Renal pelvis (tissue), 4 donors: ENCODE measurements around the gene LAPTM4A. TPM values are rescaled to one million over a fixed set of nuclear protein-coding genes. Genes with fewer than 3 reads are reported as not detected.
"Not testable (repeated sequence)": the region's sequence is repeated elsewhere in the genome, so short reads cannot be mapped to it uniquely, and the experiment has no call there.

Source experiments
- DNase-seq: peaks from one replicate; pipeline ENCODE4 v3.0.0-alpha.2; 2013
- polyA plus RNA-seq, 3 donors: library from polyadenylated mRNA; unstranded; fragments of 120-200 nt; gene quantifications; one replicate each; pipeline ENCODE4 v1.2.1, GENCODE V29; 2013; ENCODE audit not compliant: insufficient read length in 3 of 3

LAPTM4A gene
- polyA plus RNA-seq, 3 donors = 399 to 441 (median 432) TPM

DNA sequence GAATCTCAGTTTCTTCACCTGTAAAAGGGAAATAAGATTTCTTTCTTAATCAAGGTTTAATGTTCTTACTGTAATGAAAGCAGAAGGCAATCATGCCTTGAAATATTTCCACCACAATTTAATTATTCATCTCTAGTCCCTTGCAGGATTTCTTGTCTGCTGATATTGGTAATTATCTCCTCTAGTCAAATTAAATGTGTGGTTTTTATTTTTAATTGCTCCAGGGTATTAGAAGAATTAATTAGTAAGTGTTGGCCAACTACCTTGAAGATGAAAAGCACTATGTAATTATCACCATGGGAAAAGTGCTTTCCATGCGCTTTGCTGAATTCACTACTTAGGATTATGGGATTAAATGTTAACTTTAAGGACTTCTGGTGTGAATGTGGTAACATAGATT is 8.7 kb upstream of the LAPTM4A start:
- no peak for DNase-seq

DNA sequence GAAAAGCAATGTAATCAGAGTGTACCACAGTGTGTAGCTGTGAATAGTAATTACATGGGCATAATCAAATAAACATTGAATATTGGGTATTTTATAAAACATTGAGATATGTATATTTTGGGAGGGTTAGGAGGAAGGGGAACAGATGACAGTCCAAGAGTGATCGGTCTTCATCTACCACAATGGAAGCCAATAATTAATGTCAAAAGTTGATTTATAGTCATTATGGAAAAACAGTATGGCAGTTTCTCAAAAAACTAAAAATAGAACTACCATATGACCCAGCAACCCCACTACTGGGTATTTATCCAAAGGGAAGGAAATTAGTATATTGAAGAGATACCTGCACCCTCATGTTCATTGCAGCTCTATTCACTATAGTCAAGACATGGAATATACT is 5.8 kb upstream of the LAPTM4A start:
- no peak for DNase-seq

DNA sequence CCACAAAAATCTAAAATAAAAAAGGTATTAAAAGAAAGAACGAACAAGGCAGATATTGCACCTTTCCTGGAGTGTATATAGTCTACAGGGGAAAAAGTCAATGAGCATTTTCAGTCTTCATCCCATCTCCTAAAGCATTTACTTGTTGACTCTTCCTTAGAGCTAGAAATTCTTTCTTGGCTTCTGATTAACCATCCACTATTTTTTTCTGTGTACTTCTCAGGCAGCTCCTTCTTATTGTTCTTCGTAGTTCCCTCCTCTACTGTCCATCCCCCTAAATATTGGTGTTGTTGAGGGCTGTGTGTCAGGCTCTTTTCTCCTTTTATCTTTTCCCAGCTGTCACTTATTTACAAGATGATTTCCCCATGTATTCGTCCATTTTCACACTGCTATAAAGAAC is 3.5 kb upstream of the LAPTM4A start:
- no peak for DNase-seq

DNA sequence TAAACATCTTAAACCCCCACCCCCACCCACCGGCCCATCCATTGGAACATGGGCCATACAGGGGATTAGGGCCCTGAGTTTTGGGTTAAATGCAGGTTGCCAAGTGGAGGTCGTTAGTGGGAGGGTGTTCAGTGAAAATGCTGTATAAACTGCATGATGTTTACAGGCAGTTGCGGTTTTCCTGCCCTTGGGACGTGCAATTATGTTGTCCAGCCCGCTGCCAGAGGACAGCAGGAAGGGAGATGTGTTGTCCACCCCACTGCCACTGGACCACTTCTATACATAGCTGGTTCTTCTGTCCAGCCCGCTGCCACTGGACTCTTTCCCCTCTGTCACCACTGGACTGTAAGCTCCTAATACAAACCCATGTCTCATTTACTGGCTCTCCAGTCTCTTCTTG is 2.7 kb upstream of the LAPTM4A start:
- DNase-seq = no peak

DNA sequence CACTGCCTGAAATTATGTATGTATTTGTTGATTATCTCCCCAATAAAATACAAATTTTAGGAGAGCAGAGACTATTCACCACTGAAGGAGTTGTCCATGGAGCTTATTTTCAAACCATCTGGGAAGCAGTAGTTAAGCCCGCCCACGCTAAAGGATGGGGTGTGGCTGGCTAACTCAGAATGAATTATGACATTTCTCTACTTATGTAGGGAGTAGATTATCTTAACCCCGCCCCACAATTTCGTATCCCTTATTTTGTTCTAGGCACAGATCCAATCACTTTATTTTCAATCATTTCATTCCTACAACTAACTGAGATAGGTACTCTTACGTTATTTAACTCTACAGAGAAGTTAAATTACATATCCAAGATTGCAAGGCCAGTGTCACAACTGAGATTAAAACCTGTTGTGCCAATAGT is 1.4 kb upstream of the LAPTM4A start:
- peak; percentile 76 for DNase-seq

DNA sequence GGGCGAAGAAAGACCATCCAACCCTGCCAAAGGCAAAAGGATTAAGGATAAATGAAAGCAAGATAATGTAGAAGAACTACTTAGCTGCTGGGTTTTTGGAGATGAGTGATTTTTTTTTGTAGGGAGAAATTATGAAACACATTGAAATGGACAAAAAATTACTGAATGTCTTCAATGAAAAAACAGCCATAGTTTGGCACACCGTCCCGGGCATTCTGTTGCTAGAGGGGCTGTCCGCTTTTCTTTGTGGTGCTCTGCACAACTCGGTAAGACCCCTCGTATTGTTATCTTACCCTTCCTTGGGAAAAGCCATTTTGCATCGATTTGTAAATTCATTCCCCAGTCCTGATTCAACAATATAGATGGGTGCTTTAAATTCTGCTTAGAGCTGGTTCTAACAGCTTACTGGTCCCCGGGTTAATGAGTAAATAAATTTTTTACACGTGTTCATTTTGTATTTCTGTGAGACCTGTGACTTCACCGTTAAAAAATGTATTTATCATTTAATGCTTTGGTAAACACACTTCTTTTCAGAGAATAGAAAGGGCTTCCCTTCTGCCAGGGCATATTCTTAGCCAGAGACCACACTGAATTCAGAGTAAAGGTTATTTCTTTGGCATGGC is 912 bp upstream of the LAPTM4A start:
- peak; percentile 54 for DNase-seq

DNA sequence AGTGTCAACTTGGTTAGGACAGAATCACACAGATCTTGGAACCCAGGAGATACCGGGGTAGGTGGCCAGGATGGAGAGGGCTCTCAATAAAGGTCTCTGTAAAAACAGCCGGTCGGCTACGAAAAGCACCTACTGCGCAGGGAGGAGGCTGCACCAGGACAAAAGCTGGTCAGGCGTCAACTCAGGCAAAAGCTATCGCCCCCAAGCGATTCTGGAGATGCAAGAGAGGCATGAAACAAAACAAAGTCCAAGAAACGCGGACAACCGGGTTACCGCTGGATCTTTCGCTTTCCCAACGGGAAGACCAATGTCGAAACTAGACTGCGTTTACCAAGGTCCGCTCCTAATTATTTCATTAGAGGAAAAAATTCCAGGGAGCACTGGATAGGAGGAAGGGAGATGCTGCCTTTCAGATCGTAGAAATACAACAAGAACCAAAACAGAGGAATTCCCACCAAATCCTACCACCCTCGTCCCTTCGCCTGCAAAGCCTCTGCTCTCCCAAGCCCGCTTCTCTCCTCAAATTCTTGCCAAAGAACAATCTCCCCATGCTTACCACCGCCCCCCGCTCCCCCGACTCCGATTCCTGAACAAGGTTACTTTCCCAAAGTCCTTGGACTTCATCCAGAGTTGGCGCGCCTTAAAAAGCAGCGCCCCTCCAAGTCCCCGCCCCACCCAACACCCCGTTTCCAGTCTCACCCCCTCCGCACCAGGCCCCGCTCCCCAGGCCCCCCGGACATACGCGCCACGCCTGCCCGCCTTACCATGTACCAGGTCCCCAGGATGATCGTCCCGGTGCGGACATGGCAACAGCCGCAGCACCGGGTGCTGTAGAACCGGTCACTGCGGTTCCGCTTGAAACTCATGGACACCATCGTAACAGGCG is 539 bp downstream of the LAPTM4A start:
- peak; percentile 62 for DNase-seq

DNA sequence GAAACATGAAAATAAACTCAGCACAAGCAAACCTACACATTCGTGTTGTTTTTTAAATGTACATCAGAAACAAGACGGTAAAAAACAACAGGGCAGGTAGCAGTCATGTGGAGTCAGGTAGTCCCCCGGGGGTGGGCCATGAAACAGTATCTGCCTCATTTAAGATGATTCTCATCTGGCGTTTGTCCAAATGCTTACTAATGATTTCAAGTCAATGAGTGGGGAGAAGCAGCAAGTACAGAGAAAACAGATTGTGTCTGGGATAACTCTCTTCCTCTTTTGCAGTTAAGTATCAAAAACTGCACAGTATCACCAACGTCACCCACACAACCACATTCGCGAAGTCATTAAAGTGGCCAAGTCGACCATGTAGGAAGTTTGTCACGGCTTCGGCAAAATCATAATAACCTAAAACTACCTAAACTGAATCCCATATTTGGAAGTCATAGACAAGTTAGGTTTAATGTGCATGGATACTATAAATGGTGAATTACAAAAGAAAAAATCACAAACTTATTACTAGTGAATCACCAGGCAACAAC is 1.3 kb downstream of the LAPTM4A start:
- DNase-seq = peak; percentile 72

DNA sequence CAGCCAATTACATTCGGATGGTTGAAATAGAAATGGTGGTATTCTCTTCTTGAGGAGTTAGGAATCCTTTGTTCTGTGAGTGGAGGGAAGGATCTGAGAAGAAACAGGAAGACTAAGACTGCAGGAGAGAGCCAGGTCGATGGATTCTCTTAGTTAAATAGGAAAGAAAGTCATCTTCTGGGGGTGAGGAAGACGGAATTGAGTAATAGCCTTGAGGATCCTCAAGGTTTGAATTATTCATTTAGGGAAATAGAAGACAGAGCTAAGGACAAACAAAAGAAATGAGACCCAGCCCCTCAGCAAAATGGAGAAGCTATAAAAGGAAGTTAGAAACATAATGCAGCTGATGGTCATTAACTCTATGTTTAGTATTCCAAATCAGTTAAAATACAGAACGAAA is 1.8 kb downstream of the LAPTM4A start:
- DNase-seq = no peak

DNA sequence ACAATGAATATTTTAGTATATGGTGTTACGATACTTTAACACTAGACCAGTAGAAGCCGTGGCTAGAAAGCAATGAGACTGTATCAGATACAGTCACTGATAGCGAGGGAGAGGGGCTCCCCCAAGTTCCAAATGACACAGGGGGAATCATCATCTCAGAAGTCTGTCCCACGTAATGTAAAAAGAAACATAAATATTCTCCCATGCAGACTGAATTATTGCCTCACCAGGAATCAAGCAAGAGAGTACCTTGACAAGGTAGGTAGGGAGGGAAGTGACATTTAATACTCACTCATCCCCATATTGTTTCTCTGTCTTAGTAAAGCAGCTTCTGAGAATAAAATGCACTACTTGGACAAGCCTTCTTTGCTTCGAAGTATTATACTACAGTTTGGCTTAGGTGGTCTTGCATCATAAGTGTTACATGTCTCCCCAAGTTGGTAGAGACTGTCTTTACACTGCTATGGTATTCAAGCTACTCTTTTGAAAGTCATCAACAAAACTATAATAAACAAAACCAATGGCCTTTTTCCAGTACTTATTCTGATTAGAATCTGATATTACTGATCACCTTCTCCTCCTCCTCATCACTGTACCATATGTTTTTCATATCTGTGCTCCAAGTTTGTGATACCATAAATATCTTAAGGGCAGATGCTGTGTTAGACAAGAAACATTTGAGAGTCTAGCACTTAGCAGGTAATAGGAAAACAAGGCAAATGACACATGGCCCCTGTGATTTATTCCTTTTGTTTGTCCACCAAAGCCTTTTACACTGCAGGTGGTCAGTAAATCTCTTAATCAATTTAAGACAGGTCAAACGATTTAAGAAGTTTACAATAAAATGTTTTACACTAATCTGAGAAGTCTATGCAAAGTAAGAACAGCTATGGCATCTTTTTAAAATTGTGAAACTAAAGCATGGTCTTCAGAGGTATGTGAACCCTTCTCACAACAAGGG is 2.7 kb downstream of the LAPTM4A start:
- DNase-seq = no peak

DNA sequence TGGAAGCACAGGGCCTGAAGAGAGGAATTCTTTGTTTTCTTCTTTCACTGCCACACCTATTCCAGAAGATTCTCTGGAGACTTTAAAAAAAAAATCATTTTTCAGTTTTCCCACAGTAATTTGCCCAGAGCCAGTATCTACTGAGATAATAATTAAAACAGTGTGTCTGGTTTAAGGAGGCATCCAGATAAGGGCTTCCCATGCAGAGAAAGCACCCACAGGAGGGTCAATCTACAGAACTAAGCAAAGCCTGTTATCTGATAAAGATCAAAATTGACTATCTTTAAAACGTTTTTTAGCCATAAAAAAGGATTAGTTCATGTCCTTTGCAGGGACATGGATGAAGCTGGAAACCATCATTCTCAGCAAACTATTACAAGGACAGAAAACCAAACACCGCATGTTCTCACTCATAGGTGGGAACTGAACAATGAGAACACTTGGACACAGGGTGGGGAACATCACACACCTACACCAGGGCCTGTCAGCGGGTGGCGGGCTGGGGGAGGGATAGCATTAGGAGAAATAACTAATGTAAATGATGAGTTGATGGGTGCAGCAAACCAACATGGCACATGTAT is 5.6 kb downstream of the LAPTM4A start:
- not testable (repeated sequence) for DNase-seq

DNA sequence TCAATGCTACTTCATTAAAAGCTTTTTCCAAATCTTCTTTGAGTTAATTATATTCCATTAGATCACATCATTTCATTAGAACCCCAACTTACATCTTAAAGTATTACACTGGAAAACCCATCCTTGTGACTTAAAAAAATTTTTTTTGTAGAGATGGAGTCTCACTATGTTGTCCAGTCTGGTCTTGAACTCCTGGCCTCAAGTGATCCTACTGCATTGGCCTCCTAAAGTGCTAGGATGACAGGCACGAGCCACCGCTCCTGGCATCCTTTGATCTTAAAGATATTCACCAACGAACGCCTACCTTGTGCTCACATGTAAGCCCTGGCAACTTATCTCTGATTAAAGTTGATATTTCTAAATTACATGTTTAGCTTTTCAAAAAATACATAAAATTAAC is 6.7 kb downstream of the LAPTM4A start:
- DNase-seq = no peak

DNA sequence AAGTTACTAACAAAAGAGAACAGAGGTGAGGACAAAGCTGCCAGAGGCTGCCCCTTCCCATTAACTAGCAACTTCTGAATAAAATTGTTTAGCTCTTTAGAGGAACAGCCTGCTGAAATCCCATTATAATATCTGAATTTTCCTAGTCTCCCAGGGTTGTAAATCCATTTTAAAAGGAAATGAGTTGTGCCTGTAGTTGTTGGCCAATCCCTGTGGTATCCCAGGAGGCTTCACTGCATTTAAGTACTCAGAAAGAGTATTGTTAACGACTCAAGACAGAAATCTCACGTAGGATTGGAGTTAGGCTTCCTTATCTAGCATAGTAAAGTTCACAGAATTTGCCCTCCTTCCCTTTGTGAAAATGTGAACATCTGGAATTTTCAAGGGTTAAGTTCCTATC is 8.9 kb downstream of the LAPTM4A start:
- DNase-seq = no peak

DNA sequence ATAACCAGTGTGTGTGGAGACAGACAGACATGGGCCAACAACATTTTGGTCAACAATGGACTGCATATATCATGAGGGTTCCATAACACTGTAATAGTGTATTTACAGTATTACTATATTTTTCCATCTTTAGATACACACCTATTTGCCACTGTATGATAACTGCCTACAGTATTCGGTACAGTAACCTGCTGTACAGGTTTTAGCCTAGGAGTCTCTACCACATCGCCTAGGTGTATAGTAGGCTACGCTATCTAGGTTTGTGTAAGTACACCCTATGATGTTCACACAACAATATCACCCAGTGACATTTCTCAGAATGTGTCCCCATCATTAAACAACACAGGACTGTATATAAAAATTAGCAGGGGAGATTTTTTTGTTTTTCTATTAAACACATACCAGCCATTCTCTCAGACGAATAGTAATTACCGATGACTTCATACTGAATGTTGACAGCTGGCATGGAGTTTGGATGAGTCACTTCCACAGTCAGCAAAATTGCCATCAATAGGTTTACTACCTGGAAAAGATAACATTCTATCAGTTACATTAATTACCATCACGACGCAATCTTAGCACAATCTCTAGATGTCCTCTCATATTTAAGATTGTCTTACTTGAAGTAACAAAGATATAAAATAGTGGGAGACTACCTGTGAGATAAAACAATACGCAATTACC is 10.8 kb downstream of the LAPTM4A start:
- no peak for DNase-seq

DNA sequence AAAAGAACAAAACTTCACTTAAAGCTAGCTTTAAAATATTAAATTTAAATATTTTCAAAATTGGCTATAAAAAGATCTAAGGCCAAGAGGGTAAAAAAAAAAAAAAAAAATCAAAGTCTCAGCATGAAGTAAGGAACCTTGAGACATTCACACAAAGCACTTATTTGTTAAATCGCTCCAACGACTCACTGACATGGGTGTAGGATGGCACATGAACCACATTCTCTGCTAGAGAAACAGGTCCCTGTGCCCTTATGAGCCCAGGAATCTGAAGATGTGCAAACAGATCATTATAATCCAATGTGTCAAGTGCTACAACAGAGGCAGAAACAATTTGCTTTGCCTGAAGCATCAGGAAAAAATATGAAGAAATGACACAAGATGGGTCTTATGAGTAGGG is 13.8 kb downstream of the LAPTM4A start:
- DNase-seq = no peak

DNA sequence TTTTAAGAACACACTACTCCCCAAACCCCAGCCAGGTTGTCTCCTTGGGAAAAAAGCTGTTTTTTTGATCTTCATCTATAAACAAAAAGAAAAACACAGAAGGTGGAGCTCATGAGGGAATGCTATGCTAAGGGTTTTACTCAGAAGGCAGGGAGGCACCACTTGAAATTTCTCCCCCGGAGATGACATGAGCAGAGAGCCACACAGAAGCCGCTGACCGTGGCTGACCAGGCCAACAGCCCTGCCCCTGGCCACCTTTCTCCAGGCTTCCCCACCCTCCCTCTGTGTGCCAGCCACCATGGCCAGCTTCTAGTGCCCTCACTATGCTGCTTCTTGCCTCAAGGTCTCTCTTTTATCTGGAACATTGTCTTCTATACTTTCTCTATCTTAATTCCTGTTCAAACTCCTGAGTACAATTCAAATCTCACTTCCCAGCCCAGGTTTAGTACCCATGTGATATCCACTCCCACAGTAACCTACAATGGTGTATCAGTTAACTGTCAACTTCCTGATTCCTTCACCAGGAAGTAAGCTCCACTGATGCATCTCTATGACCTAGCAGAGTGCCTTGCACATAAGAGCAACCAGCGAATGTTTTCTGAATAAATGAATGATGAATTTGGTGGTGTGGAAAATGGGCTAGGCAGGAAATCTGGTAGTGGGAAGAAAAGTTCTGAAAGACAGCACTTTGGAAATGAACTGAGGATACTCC is 15.3 kb downstream of the LAPTM4A start:
- no peak for DNase-seq

DNA sequence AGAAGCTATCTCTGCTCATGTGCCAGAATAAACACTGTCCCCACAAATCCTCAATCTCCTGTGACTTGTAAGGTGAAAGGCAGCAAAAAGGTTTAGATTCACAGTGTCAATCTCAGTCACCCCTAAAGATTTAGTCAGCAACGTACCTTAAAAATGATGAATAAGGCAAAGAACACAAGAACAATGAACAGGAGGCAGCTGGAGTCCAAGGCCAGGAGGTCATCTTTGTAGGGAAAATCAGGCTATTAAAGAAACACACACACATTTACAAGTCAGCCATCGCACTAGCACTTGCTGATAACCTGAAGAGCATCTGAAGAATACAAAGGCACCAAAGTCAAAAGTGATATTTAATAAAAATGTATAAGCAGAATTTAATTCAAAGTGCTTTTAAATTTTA is 16.6 kb downstream of the LAPTM4A start:
- no peak for DNase-seq

DNA sequence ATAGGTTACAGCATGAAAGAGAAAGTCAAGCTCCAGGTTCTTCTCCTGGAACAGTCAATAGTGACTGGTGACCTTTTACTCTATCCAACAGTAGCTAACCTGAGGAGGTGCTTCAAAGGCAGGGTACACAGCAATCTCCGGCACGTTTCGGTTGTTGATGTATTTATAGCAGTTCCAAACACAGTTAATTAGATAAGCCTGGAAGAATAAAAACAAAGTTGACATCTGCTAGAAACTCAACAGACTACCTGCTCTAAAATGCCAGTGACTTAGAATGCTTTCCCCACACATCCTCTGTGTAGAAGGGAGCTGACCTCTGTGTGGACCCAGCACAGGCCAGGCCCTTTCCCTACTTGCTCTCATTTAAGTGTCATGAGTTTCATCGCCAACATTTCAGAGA is 17.2 kb downstream of the LAPTM4A start:
- no peak for DNase-seq

DNA sequence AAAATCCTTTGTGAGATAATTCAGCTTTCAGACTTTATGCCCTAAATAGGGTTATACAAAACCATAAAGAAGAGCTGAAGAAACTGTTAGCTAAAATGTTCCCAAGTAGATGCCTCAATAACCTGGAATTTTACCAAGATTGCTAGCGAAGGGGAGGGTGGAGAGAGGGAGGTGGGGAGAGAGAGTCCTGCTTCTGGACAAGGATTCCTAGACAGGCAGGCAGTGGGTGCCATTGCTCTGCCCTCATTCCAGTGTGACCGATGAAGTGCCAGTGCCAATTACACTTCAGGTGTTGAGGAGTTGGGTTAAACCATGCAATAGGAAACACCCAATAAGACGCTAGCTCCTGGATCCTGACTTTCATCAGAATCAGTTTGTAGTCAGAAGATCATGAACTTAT is 18.1 kb downstream of the LAPTM4A start:
- no peak for DNase-seq

DNA sequence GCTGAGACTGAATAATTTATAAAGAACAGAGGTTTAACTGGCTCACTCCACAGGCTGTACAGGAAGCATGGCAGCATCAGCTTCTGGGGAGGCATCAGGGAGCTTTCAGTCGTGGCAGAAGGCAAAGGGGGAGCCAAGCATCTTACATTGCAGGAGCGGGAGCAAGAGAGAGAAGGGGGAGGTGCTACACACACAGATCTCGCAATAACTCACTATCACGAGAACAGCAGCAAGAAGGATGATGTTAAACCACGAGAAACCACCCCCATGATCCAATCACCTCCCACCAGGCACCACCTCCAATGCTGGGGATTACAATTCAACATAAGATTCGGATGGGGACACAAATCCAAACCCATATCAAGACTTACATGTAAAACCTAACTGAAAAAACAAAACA is 21.2 kb downstream of the LAPTM4A start:
- DNase-seq = no peak
